Calu3 (cell line): ENCODE data around the gene NTSR1. TPM values are rescaled to one million over a fixed set of nuclear protein-coding genes. Genes with fewer than 3 reads are reported as not detected.

Experiments
- BruUV-seq: library from RNA; stranded (reverse); fragments of 400-500 nt; replicated peaks from 2 replicates; lab custom pipeline; 2021; lab: Mats Ljungman, UMichigan
- CTCF ChIA-PET: fragments of 300-600 bp; sonication (Branson Sonifier 250); formaldehyde crosslinking; loops from one replicate; lab custom pipeline; 2022; ENCODE audit warnings: antibody characterized with exemption; lab: Charles Lee
- DNase-seq: peaks from one replicate; pipeline ENCODE4 v3.0.0; 2022
- H3K27ac Mint-ChIP-seq: one replicate; pipeline ENCODE4 v1.8.0; 2022; ENCODE audit warnings: mixed read lengths; ENCODE audit not compliant: unreplicated experiment
- H3K27me3 Mint-ChIP-seq: one replicate; pipeline ENCODE4 v1.8.0; 2022; ENCODE audit warnings: mixed read lengths; ENCODE audit not compliant: unreplicated experiment
- H3K36me3 Mint-ChIP-seq: one replicate; pipeline ENCODE4 v1.8.0; 2022; ENCODE audit warnings: mild to moderate bottlenecking, moderate library complexity, mixed read lengths; ENCODE audit not compliant: insufficient read depth, unreplicated experiment
- H3K4me1 Mint-ChIP-seq: one replicate; pipeline ENCODE4 v1.8.0; 2022; ENCODE audit warnings: mild to moderate bottlenecking, low read depth, mixed read lengths; ENCODE audit not compliant: unreplicated experiment
- H3K4me3 Mint-ChIP-seq: one replicate; pipeline ENCODE4 v1.8.0; 2022; ENCODE audit warnings: mild to moderate bottlenecking, low read depth, moderate library complexity, mixed read lengths; ENCODE audit not compliant: unreplicated experiment
- H3K9me3 Mint-ChIP-seq: one replicate; pipeline ENCODE4 v1.8.0; 2022; ENCODE audit warnings: low read depth, mixed read lengths; ENCODE audit not compliant: unreplicated experiment
- CTCF ChIP-seq: fragments of 200-600 bp; IDR thresholded peaks from one replicate; pipeline ENCODE4 v1.8.0; 2022; ENCODE audit warnings: antibody characterized with exemption; ENCODE audit not compliant: unreplicated experiment
- intact Hi-C: fragments of 100-400 bp; cut with micrococcal nuclease; formaldehyde crosslinking; loops from one replicate; pipeline ENCODE4 v1.10.0; 2022; ENCODE audit not compliant: unreplicated experiment
- total RNA-seq: library from RNA; stranded (reverse); gene quantifications from 2 replicates; pipeline ENCODE4 v1.2.3, GENCODE V29; 2022

NTSR1 gene
- total RNA-seq, 1 experiment from 2014 or later = not detected

GRCh38 chr20:62779417-62779685 is 70.7 kb downstream of the NTSR1 start:
- CTCF ChIA-PET = interaction anchor here (0.6 to 0.8 kb wide), 2 partner anchors 11 to 234 kb away, joined by 4 read pairs; no protein-coding TSS in a partner anchor
- TF ChIP-seq CTCF = no peak
- Mint-ChIP-seq H3K27ac (no peak overlapping the region), H3K4me1 (peaks cover 16% of the 10 kb centered on the region), H3K4me3 (no peak overlapping the region), H3K36me3 (peaks cover 12% of the 10 kb centered on the region), H3K27me3 (peaks cover 29% of the 10 kb centered on the region), H3K9me3 (peaks cover 3% of the 10 kb centered on the region)
- intact Hi-C loops = no loop called here
- BruUV-seq = no TSS peak
- DNase-seq = no peak

- Mint-ChIP-seq H3K4me1 (peaks cover 16% of the 10 kb centered on the region), H3K9me3 (peaks cover 3% of the 10 kb centered on the region), H3K27ac (no peak overlapping the region), H3K27me3 (peaks cover 23% of the 10 kb centered on the region), H3K36me3 (peaks cover 10% of the 10 kb centered on the region), H3K4me3 (no peak overlapping the region)
- CTCF ChIA-PET = no interaction called here
- intact Hi-C loops = no loop called here
- DNase-seq = no peak
- no TSS peak for BruUV-seq
- no peak for TF ChIP-seq CTCF
Measured at GRCh38 chr20:62780204-62780603, 71.6 kb downstream of the NTSR1 start.

- DNase-seq = no peak
- intact Hi-C loops = no loop called here
- no peak for TF ChIP-seq CTCF
- H3K36me3 Mint-ChIP-seq = peaks cover 10% of the 10 kb centered on the region
- BruUV-seq = no TSS peak
- H3K4me3 Mint-ChIP-seq = no peak overlapping the region
- H3K27me3 Mint-ChIP-seq = peaks cover 23% of the 10 kb centered on the region
- H3K4me1 Mint-ChIP-seq = peaks cover 16% of the 10 kb centered on the region
- CTCF ChIA-PET = interaction anchor here (0.6 kb wide), 1 partner anchor 264 kb away, joined by 3 read pairs; no protein-coding TSS in a partner anchor
- H3K9me3 Mint-ChIP-seq = peaks cover 3% of the 10 kb centered on the region
- H3K27ac Mint-ChIP-seq = no peak overlapping the region
Measured at GRCh38 chr20:62780696-62781095, 72.1 kb downstream of the NTSR1 start.

- H3K27me3 Mint-ChIP-seq = peaks cover 23% of the 10 kb centered on the region
- intact Hi-C loops = no loop called here
- no peaks in the 10 kb centered on the region for H3K36me3 Mint-ChIP-seq
- no peak for DNase-seq
- H3K9me3 Mint-ChIP-seq = no peaks in the 10 kb centered on the region
- no peak overlapping the region for H3K4me3 Mint-ChIP-seq
- CTCF ChIA-PET = interaction anchor here (0.9 to 1.1 kb wide), 2 partner anchors 42 to 116 kb away, joined by 3 read pairs; no protein-coding TSS in a partner anchor
- no peak for TF ChIP-seq CTCF
- H3K27ac Mint-ChIP-seq = no peak overlapping the region
- BruUV-seq = no TSS peak
- peaks cover under 1% of the 10 kb centered on the region for H3K4me1 Mint-ChIP-seq
Measured at GRCh38 chr20:62782149-62782892, 73.7 kb downstream of the NTSR1 start.
